Activated CD4-positive, alpha-beta T cell treated with anti-CD3 and anti-CD28 coated beads, Interleukin-2, amount 50 U/mL, for 4 hours (primary cell): ENCODE data around the gene RHO.

Experiments
- DNase-seq, 2 experiments: peaks; one replicate each; pipeline ENCODE4 v3.0.0-alpha.2; 2020

RHO gene

DNA sequence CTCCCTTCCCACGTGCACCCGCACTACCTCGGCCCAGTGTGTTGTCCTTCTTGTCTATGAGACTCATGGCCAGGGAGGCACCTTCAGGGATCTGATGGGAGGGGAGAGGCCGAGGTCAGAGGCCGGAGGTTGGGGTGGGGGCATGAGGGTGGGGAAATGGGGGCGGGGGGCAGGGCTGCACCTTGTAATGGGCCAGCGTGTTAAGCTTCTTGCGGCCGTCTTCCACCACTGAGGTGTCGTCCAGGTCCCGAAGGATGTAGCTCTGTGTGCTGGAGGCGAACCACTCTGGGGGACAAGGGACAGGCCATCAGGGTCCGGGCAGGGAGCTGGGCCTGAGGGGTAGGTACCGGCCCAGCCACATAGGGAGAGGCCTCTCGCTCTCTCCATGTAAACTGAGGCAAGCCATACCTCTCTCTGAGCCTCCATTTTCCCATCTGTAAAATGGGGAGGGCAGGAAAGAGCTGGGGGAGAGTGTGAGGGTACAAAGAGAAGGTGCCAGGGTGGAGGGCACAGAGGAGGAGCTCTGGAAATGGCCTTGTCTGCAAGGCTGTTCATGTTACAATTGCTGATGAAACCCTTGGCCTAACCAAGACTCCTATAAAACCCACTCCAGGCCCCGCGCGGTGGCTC is 33.3 kb downstream of the RHO start:
- no peak for DNase-seq

DNA sequence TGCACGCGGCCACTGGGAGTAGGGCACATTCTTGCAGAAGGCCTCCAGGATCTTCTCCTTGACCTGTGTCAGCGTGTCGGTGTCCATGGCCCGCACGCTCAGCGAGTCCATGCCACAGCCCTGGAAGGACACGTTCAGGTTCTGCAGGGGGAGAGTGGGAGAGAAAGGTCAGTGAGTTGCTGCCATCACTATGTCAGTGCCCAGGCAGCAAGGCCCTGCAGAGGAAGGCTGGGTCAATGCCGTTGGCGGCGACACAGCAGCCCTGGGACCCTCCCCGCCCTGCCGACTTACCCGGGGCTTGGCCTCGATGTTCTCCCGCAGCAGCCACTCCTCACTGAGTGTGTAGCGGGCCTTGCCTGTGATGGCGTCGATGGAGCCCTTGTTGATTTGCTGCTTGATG is 34.4 kb downstream of the RHO start:
- no peak for DNase-seq

- no peak for DNase-seq
These were observed 34.9 kb downstream of the RHO start for GRCh38 chr3:129563332-129563731.

DNA sequence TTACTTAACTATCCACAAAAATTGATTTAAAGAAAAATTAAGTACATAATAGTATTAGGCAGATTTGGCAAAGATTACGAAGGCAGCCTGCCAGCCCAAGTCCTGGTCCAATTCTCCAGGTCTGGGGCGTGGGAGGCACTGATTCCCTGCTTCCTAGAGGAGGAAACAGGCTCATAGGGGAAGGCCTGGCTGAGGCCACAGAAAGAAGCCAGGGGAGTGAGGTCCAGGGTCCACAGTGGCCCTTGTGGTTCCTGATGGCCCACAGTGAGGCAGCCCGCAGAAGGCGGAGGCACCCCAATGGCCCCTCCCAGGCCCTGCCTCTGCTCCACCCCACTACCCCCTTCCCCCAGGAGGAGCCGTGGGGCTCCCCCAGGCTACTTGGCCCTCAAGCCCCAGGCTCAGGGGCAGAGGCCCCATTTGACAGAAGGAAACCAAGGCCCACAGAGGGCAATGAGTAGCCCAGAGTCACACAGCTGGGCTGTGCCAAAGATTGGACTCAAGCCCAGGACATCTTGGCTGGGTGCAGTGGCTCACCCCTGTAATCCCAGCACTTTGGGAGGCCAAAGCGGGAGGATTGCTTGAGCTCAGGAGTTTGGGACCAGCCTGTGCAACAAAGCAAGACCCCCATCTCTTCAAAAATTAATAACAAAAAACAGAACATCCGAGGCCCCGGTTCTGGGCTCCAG is 35.6 kb downstream of the RHO start:
- DNase-seq: no peak

DNA sequence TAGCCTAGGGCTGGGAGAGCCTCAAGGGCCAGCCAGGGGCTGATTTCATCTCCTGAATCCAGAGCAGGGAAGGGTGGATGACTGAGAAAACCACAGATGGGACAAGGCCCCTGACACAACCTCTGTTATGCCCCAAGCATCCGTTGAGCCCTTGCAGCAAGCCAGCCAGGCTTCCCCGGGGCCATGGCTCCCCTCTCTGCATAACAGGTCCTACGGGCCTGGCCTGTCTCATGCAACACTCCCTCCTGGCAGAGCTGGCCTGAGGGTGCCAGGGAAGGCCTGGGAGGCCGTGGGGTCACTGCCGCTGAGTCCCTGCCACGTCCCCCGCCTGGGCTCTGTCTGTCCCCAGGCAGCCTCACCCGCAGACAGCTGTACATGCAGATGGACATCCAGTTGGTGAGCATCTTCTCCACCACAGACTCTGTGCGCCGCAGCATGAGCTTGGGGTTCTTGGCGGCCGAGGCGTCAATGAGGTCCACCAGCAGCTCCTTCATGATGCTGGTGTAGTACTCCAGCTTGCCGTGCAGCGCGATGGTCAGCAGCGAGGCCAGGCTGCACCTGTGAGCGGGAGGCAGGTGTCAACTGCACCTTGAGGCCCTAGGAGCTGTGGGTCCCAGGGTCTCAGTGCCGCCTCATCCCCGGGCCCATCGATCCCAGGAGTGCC is 36.7 kb downstream of the RHO start:
- no peak for DNase-seq

DNA sequence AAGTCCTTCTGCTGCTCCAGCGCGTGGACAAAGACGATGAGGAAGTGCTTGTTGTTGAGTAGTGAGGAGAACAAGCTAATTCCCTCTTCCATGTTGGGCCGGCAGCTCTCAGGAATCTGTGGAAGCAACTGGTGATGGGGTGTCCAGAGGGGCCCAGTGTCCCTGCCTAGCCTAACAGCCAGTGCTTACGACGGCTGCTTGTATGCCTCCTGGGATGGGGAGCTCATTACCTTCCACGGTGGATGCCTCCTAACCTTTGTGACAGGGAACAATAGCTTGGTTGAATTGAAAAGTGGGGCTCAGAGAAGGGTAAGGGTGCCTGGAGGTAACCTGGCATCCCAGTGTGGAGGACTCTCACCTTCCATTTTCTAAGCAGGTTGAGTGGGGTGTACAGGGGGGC is 37.5 kb downstream of the RHO start:
- DNase-seq: no peak

DNA sequence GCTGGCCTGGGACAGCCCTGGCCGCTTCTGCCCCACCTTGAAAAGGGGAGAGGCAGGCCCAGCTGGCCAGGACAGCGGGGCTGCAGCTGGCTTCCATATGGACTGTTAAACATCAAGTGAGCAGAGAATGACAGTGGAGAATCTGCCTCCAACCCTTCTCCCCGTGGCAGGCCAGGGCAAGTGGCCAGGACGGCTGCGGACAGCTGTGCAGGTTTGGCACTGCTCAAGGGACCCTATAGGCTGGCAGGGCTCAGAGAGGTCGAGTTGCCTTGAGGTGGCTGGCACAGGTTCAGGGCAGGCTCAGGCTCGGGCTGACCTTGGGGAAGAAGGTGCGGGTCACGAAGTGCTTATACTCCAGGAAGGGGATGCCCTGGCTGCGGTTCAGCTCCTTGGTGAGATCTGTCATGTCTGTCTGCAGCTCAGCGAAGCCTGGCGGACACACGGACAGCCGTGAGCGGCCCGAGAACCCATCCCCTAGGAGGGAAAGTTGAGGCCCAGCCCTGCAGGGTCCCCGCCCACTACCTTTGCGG is 38.8 kb downstream of the RHO start:
- no peak for DNase-seq

- no peak for DNase-seq
These were observed 39.5 kb downstream of the RHO start for GRCh38 chr3:129567939-129568338.

DNA sequence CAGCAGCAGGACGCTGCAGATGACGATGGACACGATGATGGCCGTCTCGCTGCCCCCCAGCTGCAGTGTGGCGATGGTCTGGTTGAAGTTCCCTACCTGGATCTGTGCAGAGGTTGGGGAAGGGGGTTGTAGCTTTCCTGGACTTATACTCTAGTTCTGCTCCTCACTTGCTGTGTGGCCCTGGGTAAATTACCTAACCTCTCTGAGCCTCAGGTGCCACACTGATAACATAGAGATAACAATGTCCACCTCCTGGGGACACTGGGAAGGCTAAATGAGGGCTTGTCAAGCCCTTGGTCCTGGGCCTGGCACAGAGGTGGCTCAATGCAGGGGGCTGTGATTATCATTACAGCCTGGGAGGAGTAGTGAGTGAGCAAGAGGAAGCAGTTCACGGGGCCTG is 41.4 kb downstream of the RHO start:
- DNase-seq: no peak

DNA sequence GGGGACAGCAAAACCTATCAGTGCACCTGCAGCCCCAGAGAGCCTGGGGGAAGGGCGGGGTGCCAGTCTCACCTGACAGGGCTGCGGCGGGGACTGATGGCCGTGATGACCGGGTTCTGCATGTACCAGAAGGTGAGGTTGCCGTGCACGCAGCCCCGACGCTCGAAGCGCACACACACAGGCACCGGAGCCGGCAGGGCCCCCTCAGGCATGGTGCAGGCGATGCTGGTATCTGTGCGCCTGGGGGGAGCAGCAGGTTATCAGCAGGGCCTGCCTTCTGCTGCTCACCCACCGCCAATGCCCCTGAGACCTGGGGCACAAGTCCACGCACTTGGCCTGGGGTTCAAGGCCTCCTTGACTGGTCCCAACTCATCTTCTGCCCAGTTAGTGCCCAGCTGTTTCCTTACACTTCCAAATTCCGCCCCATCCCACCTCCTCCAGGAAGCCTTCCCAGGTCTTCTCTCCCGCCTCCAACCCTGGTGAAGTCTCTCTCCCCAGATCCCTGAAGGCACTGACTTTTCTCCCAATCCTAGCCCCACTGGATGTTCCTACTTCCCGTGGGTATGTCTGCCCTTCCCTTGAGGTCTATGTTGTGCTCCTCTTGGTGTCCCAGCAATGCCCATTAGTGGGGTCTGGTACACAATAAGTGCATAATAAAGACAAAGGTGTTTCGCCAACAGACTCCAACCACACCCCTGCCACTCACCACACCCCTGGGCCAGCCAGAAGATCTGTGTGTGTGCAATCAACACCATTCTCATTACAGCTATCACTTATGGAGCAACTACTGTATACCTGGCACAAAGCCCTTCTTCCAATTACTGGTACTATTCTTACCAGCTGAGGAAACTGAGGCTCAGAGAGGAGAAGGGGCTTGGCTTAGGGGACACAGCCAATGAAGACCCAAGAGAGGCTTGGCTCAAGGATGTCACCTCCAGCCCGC is 43.4 kb downstream of the RHO start:
- no peak for DNase-seq

DNA sequence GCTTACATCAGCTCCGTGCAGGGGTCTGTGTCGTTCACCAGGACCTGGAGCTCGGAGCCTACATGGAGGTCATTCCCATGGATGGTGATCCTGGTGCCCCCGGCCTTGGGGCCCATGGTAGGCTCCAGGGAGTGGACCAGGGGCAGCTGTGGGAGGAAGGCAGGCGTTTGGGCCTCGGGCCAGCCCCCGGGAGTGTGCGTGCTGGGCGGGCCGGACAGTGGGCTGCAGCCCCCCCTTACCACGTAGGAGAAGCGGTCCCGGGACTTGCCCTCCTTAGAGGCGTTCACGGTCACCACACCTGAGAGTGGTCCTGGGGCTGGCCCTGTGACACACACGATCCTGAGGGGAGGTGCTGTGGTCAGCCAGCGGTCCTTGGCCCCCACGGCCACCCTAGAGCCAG is 44.2 kb downstream of the RHO start:
- DNase-seq: no peak

DNA sequence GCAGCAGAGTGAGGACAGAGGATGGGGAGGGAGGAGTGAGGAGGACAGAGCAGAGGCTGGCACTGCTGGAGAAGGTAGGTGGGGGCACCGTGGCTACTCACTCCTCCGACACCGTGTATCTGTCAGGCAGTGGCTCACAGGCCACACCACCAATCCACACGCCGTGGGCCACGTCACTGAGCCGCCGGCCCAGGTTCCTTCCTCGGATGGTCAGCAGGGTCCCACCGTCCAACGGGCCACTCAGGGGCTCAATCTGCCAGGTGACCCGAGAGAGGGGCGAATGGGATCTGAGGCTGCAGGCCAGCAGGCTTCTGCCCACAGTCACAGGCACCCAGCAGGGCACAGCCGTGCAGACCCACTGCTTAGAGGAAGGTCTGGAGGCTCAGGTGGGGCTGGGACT is 45.1 kb downstream of the RHO start:
- no peak for DNase-seq

GRCh38 chr3:129574206-129574605 is 45.8 kb downstream of the RHO start:
- DNase-seq: no peak

GRCh38 chr3:129575233-129575996 is 47.0 kb downstream of the RHO start:
- DNase-seq: no peak

GRCh38 chr3:129575997-129576384 is 47.6 kb downstream of the RHO start:
- DNase-seq: no peak

- peak; percentile 10 to 22 for DNase-seq
These were observed 48.3 kb downstream of the RHO start for GRCh38 chr3:129576514-129577352.

DNA sequence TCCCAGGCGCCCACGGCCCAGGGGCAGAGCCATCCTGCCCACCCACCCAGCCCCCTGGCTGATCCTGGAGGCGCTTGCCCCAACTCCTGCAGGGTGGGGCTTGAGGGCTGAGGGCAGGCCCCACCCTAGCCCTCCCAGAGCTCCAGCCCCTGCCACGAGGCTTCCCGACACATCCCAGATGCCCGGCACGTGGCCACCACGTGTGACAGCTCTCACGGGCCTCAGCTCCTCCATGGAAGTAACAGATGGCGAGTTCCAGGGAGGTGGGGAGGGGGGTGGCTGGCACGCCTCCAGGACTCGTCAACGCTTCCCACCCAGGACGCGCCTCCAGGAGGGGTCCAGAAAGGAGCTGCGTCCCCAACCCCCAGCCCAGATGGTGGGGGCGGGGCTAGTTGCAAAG is 48.9 kb downstream of the RHO start:
- DNase-seq: no peak

DNA sequence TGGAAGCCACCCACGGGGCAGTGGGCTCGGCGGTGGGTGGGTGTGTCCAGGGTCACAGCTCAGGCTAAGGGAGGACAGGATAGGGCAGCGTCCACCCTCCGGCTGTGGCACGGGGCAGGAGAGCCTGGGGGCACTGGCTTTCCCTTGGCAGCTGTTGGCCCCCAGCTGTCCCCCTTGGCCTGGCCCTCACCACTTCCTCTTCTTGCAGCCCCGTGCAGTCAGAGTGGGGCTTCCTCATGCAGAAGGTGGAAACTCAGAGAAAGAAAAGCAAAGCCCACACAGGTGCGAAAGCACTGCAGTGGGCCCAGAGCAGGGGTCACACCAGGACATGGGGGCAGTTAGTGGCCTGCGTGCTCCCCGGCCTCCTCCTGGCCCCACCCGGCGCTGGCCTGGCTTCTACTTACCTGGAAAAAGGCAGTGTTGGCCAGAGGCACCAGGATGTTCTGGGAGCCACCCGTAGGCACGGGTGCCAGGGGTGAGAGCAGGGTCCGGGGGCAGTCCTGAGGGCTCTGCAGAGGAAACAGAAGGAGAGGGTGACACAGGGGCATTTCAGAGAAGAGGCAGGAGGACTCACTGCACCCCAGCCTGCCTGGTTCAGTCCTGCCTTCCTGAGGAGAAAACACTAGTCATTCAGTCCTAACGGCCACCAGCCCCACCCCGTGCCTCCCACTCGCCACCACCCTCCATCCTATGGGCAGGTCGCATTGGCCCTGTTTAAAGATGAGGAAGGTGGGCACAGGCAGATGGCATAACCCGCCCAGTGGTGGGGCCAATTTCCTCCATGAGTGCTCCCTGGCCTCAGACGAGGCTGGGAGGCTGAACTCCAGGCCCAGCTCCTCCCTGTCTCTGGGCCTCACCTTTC is 49.7 kb downstream of the RHO start:
- no peak for DNase-seq

GRCh38 chr3:129579991-129580390 is 51.6 kb downstream of the RHO start:
- no peak for DNase-seq

- DNase-seq: no peak
These were observed 53.2 kb downstream of the RHO start for GRCh38 chr3:129581623-129582022.
